Measurements from ENCODE around the gene NAPA.

The NAPA gene

DNA sequence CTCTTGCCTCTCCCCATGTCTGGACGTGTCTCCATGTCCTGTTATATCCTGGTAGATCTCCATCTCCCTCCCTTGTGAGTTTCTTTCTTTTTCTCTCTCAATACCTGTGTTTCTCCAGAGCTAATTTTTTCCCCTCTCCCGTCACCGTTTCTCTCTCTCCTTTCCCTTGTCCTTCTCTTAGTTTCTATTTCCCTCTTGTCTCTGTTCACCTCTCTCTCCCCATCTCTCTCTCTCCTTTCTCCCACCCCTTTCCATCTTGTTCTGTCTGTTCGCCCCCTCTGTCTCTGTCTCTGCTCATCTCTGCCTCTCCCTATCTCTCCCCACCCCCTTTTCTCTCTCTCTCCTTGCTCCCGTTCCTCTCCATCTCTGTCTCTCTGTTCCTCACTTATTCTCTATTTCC, 56.2 kb downstream of the NAPA start:
- DNase-seq (ENCODE audit: low spot score), result no peak

DNA sequence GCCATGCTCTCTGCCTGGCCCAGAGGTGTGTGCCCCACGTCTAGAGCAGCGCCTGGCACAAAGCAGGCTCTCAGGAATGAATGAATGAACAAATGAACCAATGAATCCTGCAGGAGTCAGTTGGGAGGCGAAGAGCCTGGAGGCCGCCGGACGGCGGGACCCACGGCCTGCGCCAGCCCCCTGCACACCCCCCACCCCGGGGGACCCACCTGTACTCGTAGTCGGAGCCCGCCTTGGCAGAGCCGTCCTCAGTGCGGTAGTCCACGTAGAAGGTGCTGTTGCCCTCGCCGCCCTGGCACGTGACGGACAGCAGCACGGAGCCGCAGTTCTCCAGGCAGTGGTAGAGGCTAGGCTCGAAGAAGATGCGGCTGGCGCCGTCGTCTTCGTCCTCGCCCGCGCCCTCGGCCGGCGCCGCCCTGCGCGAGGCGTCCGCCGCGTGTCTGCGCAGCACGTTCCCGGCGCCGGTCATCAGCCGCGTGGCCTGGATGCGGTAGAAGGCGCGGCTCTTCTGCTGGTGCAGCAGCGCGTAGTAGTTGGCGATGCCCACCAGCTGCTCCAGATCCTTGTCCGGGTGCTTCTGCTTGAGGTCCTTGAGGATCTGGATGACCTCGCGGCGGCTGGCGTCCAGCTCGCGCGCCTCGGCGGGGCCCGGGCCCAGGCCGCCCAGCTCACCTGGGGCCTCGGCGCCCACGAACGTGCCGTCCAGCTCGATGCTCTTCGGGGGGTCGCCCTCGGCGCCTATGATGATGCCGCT, 58.0 kb downstream of the NAPA start:
- DNase-seq (ENCODE audit: low spot score), result no peak

GRCh38 chr19:47450478-47450877, 64.4 kb downstream of the NAPA start:
- DNase-seq (ENCODE audit: low spot score), result no peak

DNA sequence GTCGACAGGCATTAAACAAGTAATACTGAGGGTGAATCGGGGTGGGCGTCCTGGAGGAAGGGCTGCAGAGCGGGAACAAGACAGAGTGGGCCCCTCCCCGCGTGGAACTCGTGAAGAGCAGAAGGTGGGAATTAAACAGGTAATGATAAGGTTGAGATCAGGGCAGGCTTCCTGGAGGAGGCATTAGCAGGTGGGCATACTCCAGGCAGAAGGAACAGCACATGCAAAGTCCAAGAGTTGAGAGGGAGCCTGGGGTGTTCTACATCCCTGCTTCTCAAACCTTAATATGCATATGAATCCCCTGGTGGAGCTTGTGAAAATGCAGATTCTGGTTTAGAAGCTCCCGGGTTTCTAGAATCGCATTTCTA, 66.5 kb downstream of the NAPA start:
- DNase-seq (ENCODE audit: low spot score), result no peak

DNA sequence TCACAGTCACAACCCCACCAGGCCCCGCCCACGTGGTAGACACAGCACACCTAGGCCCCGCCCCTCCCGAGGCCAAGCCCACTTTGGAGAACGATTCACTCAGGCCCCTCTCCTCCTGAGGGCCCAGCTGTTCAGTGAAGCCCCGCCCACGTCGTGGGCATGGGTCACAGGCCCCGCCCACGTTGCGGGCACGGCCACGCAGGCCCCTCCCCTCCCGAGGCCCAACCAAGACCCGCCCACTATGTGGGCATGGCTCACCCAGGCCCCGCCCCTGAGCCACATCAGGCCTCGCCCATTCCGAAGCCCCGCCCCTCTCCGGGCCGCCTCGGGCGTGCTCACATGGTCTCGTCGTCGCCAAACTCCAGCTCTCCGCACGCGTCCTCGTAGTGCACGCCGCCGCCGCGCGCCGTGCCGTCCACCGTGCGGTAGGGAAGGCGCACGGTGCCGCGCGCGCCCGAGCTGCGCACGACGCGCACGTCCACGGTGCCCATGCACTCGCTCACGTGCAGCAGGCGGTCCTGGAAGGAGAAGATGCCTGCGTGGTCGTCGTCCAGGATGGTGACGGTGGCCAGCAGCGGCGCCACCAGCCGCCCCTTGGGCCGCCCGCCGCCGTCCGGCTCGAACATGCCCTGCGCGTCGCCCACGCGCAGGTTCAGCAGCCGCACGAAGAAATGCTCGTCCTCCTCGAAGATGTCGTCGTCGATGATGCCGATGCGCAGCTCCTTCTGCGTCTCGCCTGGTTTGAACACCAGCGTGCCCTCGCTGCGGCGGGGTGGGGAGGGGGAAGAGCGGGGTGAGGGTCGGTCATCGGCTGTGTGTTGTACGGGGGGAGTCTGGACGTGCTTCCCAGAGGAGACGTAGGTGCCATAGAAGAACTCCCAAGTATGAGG, 67.1 kb downstream of the NAPA start:
- DNase-seq (ENCODE audit: low spot score), result peak; percentile 96

DNA sequence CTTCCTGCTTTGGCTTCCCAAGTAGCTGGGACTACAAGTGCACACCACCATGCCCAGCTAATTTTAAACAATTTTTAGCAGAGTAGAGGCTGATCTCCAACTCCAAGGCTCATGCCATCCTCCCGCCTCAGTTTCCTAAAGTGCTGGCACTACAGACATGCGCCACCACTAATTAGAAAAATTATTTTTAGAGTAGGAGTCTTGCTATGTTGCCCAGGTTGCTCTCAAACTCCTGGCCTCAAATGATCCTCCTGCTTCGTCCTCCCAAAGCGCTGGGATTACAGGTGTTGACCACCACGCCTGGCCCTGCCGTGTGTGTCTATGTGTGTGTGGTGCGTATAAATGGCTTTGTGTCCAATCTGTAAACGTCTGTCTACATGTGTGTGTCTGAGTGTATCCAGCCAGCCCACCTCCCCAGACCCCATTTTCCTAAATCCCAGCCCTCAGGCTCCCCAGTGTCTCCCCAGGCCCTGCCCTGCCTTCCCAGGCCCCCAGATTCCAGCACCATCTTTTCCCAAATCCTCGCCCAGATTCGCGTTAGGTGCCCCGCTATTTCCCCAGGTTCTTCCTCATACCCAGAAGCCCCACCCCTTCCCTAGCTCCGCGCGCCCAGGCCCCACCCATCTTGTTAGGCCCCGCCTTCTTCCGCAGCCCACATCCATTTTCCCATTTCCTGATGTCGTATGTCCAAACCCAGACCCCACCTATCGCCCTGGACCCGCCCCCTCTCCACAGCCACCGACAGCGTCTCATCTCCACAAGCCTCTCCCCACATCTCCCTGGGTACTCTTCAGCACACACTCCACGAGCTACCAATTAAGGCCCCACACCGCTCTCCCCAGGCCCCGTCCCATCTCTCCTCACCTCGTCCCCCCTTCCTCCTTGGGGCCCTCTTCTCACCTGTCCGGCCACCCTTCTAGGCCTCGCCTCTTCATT, 68.1 kb downstream of the NAPA start:
- DNase-seq (ENCODE audit: low spot score), result peak; percentile 86

DNA sequence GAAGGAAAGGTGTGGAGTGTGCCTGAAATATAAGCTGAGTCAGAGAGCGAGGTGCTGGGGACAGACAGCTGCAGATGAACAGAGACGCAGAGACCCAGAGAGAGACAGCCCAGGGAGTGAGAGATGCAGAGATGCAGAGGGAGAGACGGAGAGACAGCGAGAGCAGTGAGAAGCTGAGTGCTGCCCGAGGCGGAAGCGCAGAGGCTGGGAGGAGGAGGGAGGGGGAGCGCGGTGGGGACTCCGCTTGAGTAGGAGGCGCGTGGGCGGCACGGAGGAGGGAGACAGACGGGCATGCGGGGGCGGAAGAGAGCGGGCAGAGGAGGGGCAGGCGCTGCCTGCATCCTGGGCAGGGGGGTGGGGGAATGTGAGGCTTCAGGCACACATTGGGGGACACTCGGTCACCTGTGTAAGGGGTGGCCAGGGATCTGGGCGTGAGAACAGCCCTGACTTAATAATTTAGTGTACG, 68.9 kb downstream of the NAPA start:
- no peak for DNase-seq (ENCODE audit: low spot score)

DNA sequence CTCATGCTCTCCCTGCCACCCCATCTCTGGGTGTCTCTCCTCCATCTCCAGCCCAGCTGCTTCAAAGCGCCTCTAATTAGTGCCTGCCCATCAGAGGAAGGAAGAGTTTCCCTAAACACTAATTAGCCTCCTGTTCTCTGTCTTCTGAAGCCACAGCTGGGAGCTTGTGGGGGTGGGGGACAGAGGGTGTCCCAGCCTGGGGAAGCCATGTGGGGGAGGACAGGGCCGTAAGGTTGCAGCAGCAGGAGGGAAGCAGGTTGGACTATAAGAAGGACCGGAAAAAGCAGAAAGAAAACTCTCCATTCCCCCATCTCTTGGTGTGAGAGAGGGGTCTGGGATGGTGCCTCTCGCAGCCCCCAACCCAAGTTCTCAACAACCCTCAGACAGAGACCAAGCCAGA, 69.3 kb downstream of the NAPA start:
- DNase-seq (ENCODE audit: low spot score), result no peak

DNA sequence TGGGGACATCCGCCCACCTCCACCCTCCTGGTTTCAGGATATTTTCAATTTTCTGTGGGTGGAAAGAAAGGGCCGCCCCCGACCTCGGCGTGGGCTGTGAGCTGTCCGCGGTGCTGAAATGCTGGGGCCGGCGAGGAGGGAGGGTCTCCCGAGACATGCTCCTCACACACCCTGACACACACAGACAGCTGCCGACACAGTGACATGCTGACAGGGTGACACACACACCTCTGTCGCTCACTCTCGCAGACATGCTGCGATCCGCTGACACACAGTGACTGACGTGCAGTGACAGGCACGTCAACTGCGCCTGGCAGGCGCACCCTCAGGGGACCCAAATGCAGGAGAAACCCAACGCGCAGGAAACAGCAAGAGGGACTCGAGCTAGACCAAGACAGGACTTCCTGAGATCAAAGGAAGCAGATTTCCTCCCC, 70.5 kb downstream of the NAPA start:
- DNase-seq (ENCODE audit: low spot score), result no peak

DNA sequence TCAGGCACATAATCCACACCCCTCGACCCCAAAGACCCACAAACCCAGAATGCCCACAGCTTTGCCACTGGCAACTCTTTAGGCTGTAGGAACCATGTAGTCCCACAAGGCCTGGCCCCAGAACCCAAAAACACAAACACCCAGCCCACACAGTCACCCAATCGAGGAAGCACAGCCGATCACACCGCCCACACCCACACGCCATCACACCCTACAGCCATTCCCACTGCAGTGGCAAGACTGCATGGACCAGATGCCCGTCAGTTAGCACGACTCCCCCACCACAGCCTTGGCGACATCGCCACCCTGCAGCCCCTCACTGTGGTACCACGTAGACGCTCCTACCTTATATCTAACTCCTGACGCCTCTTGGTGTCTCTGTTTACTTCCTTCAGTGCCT, 71.5 kb downstream of the NAPA start:
- no peak for DNase-seq (ENCODE audit: low spot score)

DNA sequence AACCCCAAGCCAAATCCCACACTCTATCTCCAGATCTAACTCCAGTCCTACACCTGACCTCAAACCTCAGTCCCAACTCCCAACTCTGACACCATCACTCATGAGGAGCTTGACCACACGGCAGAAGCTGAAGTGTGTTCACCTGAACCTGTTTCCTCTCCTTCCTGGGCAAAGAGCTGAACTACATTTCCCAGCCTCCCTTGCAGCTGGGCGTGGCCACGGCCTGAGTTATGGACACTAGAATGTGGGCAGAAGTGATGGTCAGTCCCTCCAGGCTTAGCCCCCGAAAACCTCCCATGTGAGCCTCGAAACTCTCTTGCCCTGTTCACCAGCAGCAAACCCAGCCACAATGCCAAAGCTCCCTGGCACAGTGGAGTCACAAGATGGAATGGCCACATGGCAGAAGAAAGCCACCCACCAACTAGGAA, 76.1 kb downstream of the NAPA start:
- DNase-seq (ENCODE audit: low spot score), result no peak
